NK-92 (cell line): Measurements from ENCODE around the gene ETV7.

ENCODE experiments used
- DNase-seq: peaks from one replicate; lab custom pipeline; 2025; ENCODE audit not compliant: unreplicated experiment; lab: John Stamatoyannopoulos, UW

The ETV7 gene

GRCh38 chr6:36324715-36325114 is 62.8 kb downstream of the ETV7 start:
- no peak for DNase-seq

GRCh38 chr6:36324191-36324590 is 63.3 kb downstream of the ETV7 start:
- DNase-seq, result no peak

GRCh38 chr6:36323062-36323461 is 64.4 kb downstream of the ETV7 start:
- DNase-seq, result no peak

- DNase-seq, result no peak
Measured at GRCh38 chr6:36322591-36322990, 64.9 kb downstream of the ETV7 start.

- DNase-seq, result no peak
Measured at GRCh38 chr6:36320475-36320874, 67.0 kb downstream of the ETV7 start.

GRCh38 chr6:36319821-36320220 is 67.6 kb downstream of the ETV7 start:
- DNase-seq, result no peak

GRCh38 chr6:36319436-36319762 is 68.1 kb downstream of the ETV7 start:
- no peak for DNase-seq

GRCh38 chr6:36318690-36319435 is 68.6 kb downstream of the ETV7 start:
- no peak for DNase-seq

- DNase-seq, result no peak
Measured at GRCh38 chr6:36317623-36318022, 69.8 kb downstream of the ETV7 start.
